Measurements from ENCODE around the gene IMMP1L. TPM values are rescaled to one million over a fixed set of nuclear protein-coding genes. Genes with fewer than 3 reads are reported as not detected.

Gene IMMP1L
- total RNA-seq, 1 experiment from 2014 or later: 21.1 TPM

GRCh38 chr11:31480930-31481329, 28.5 kb downstream of the IMMP1L start:
- no peak for TF ChIP-seq CTCF (IDR thresholded peaks at IDR 0.05)
- no peak for TF ChIP-seq TCF7L2 (IDR thresholded peaks at IDR 0.05; ENCODE audit: low read depth, low read length)
- TF ChIP-seq REST (IDR thresholded peaks at IDR 0.05; ENCODE audit: insufficient read depth in 1 of 2, low read depth in 2 of 2, low read length in 1 of 2): no peak
- no peak for TF ChIP-seq POLR2AphosphoS5 (IDR thresholded peaks at IDR 0.05; ENCODE audit: low read depth, low read length)
- no peak for TF ChIP-seq SIN3A (IDR thresholded peaks at IDR 0.05; ENCODE audit: borderline replicate concordance, insufficient read depth, low read depth, low read length)
- no peaks in the 10 kb centered on the region for H3K9me3 ChIP-seq (ENCODE audit: control insufficient read depth, insufficient read depth, low read depth, low read length)
- in situ Hi-C loops (cut with HindIII; ENCODE audit: low pct_unique_long_range_greater_than_20kb, low sequenced_read_pairs): no loop called here
- no peak overlapping the region for H3K27ac ChIP-seq (ENCODE audit: low read length)
- no TSS peak for BruUV-seq (replicated peaks)
- no peaks in the 10 kb centered on the region for H3K27me3 ChIP-seq (ENCODE audit: control insufficient read depth, insufficient read depth, low read length)
- no peaks in the 10 kb centered on the region; the same call in 1 of the 2 replicates for H3K4me1 ChIP-seq (ENCODE audit: control insufficient read depth, insufficient read depth, low read length)
- no peaks in the 10 kb centered on the region for H3K36me3 ChIP-seq (ENCODE audit: control insufficient read depth, insufficient read depth, low read length)
- ChIA-PET POLR2A (no interaction called here), CTCF (no interaction called here)
- no peak for ATAC-seq
- no peak for DNase-seq (ENCODE audit: low read depth, low spot score)
- no peak overlapping the region for H3K4me3 ChIP-seq (ENCODE audit: low read depth in 2 of 2, low read length in 2 of 2)
- intact Hi-C loops (cut with micrococcal nuclease; ENCODE audit: unreplicated experiment): no loop called here

DNA sequence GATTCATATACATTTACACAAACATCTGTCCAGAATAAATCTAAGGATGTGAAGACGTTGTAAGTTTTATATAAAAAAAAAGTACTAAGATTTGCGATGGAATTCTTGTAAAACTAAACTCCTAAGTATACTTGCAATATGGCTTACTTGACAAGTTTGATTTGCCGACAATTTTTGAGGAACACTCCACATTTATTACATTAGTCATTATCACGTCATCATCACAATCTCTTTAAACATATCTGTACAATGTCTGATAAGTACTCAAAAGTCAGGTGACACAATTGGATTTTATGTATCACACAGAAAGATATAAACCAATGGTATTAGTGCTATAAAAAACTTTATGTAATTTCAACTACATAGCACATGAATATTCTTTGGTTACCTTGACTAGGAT, 30.4 kb downstream of the IMMP1L start:
- ChIA-PET CTCF (no interaction called here), POLR2A (no interaction called here)

More for the DNA sequence above, 30.4 kb downstream of the IMMP1L start:
- H3K4me3 ChIP-seq (ENCODE audit: low read depth in 2 of 2, low read length in 2 of 2): no peak overlapping the region
- TF ChIP-seq CTCF (IDR thresholded peaks at IDR 0.05): no peak
- no peak for TF ChIP-seq REST (IDR thresholded peaks at IDR 0.05; ENCODE audit: insufficient read depth in 1 of 2, low read depth in 2 of 2, low read length in 1 of 2)
- no peak for TF ChIP-seq POLR2AphosphoS5 (IDR thresholded peaks at IDR 0.05; ENCODE audit: low read depth, low read length)
- TF ChIP-seq SIN3A (IDR thresholded peaks at IDR 0.05; ENCODE audit: borderline replicate concordance, insufficient read depth, low read depth, low read length): no peak
- no peak for TF ChIP-seq TCF7L2 (IDR thresholded peaks at IDR 0.05; ENCODE audit: low read depth, low read length)
- BruUV-seq (replicated peaks): no TSS peak
- in situ Hi-C loops (cut with HindIII; ENCODE audit: low pct_unique_long_range_greater_than_20kb, low sequenced_read_pairs): no loop called here
- DNase-seq (ENCODE audit: low read depth, low spot score) (no peak), ATAC-seq (no peak)
- intact Hi-C loops (cut with micrococcal nuclease; ENCODE audit: unreplicated experiment): no loop called here
- H3K9me3 ChIP-seq (ENCODE audit: control insufficient read depth, insufficient read depth, low read depth, low read length): no peaks in the 10 kb centered on the region
- no peaks in the 10 kb centered on the region for H3K4me1 ChIP-seq (ENCODE audit: control insufficient read depth, insufficient read depth, low read length)
- H3K36me3 ChIP-seq (ENCODE audit: control insufficient read depth, insufficient read depth, low read length): no peaks in the 10 kb centered on the region
- no peaks in the 10 kb centered on the region for H3K27me3 ChIP-seq (ENCODE audit: control insufficient read depth, insufficient read depth, low read length)
- H3K27ac ChIP-seq (ENCODE audit: low read length): no peak overlapping the region

Data from Panc1 (cell line).